HS-27A (cell line): Measurements from ENCODE around the gene PAM.
"Not testable (repeated sequence)": the region's sequence is repeated elsewhere in the genome, so short reads cannot be mapped to it uniquely, and the experiment has no call there.

Experiments
- DNase-seq: peaks from one replicate; pipeline ENCODE4 v3.0.0-alpha.2; 2012; ENCODE audit warnings: low read depth, missing footprints

The PAM gene

DNA sequence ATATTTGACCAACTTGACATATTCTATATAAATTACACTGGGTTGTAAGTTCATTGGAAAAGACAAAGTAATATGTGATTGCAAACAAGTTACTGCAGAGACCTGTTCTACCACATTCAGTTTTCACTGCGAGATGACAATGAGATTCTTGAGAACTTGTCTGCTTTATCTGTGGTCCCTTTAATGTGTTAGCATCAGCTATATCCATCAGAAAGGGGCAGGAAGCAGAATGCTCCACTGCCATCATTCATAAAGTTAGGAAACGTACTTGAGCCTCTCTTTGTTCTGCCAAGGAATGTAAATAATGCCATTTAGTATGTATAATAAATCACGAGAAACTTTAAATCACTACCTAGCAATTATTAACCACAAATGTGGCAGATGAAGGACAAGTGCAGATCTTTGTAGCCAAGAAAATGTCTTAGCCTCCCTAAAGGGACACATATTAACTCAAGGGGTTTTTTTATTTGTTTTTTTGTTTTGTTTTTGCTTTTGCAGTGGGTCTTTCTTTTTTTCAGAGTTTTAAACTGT is 305.4 kb downstream of the PAM start:
- no peak for DNase-seq

GRCh38 chr5:103066326-103066725 is 311.2 kb downstream of the PAM start:
- no peak for DNase-seq

DNA sequence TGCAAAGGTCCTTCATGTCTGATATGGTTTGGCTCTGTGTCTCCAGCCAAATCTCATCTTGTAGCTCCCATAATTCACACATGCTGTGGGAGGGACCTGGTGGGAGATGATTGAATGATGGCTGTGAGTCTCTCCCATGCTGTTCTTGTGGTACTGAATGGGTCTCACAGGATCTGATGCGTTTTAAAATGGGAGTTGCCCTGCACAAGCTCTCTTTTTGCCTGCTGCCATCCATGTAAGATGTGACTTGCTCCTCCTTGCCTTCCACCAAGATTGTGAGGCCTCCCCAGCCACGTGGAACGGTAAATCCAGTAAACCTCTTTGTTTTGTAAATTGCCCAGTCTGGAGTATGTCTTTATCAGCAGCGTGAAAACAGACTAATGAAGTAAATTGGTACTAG is 318.4 kb downstream of the PAM start:
- DNase-seq: not testable (repeated sequence)

DNA sequence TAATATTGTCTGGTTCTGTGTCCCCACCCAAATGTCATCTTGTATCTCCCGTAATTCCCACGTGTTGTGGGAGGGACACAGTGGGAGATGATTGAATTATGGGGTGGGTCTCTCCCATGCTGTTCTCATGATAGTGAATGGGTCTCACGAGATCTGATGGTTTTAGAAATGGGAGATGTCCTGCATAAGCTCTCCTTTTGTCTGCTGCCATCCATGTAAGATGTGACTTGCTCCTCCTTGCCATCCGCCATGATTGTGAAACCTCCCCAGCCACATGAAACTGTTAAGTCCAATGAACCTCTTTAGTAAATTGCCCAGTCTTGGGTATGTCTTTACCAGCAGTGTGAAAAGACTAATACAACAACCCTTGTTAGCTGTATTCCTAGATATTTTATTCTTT is 320.3 kb downstream of the PAM start:
- DNase-seq: no peak
